ENCODE measurements around the gene ACO2. TPM values are rescaled to one million over a fixed set of nuclear protein-coding genes. Genes with fewer than 3 reads are reported as not detected.

Gene ACO2
- polyA plus RNA-seq, 1 of the 3 experiments (the other 2 are of a cell fraction), result 47.0 TPM

- CTCF ChIA-PET, result no interaction called here
- WGBS (ENCODE audit: low lambda C conversion rate), result no CpG with 5 or more reads among the region's 4 CpGs
Observed at GRCh38 chr22:41488076-41488475, 19.2 kb downstream of the ACO2 start.

GRCh38 chr22:41488596-41489385 is 19.9 kb downstream of the ACO2 start:
- Histone ChIP-seq H3K4me3 (ENCODE audit: low read depth in 2 of 2, low read length in 1 of 2) (no peak overlapping the region), H3K36me3 (replicated peaks in 1 of 2; ENCODE audit: control insufficient read depth in 1 of 2, insufficient read depth in 2 of 2, low read length in 1 of 2) (no peaks in the 10 kb centered on the region), H3K79me2 (ENCODE audit: insufficient read depth) (peaks cover 36% of the 10 kb centered on the region), H3K27ac (ENCODE audit: low read depth in 2 of 2, low read length in 1 of 2) (no peak overlapping the region), H4K20me1 (ENCODE audit: insufficient read depth) (no peaks in the 10 kb centered on the region), H3K4me1 (ENCODE audit: control insufficient read depth in 1 of 2, insufficient read depth in 2 of 2, low read depth in 1 of 2, low read length in 1 of 2) (peaks cover 0 to 5% of the 10 kb centered on the region in 2 experiments; a peak in 2 of 4 replicates), H3K9me3 (no peaks in the 10 kb centered on the region), H2AFZ (ENCODE audit: low read depth) (no peak overlapping the region), H3K4me2 (no peak overlapping the region), H3F3A (replicated peaks; ENCODE audit: insufficient read depth) (no peaks in the 10 kb centered on the region), H3K9me2 (no peaks in the 10 kb centered on the region), H3K27me3 (ENCODE audit: insufficient read depth) (no peaks in the 10 kb centered on the region), H3K9ac (no peak overlapping the region)
- ChIA-PET POLR2A (no interaction called here), CTCF (interaction anchor here (0.9 to 2.0 kb wide), 2 partner anchors 26 to 29 kb away, joined by 3 to 7 read pairs; no protein-coding TSS in a partner anchor)
- WGBS (ENCODE audit: low lambda C conversion rate), result no CpG with 5 or more reads among the region's 3 CpGs
- DNase-seq, result no peak
- TF ChIP-seq ELF1 (IDR thresholded peaks at IDR 0.05) (no peak), POLR2AphosphoS5 (IDR thresholded peaks at IDR 0.05; ENCODE audit: low read depth, low read length) (no peak), EP300 (IDR thresholded peaks at IDR 0.05; ENCODE audit: borderline replicate concordance in 1 of 2, low read depth in 1 of 2, low read length in 1 of 2) (no peak), TAF1 (IDR thresholded peaks at IDR 0.05; ENCODE audit: borderline replicate concordance, low read depth, low read length) (no peak), ZBTB33 (IDR thresholded peaks at IDR 0.05; ENCODE audit: borderline replicate concordance, low read depth) (no peak), SIN3A (IDR thresholded peaks at IDR 0.05; ENCODE audit: borderline replicate concordance, low read depth, low read length) (no peak), YY1 (IDR thresholded peaks at IDR 0.05; ENCODE audit: low read depth) (no peak), NFIC (IDR thresholded peaks at IDR 0.05; ENCODE audit: borderline replicate concordance) (no peak), GATA2 (CRISPR knock-in tag; IDR thresholded peaks at IDR 0.05) (no peak), USF1 (IDR thresholded peaks at IDR 0.05; ENCODE audit: borderline replicate concordance, low read depth) (no peak)

More at GRCh38 chr22:41488076-41488475, 19.2 kb downstream of the ACO2 start:
- no peak overlapping the region for H3K27ac ChIP-seq (ENCODE audit: low read depth in 2 of 2, low read length in 1 of 2)
- H3K79me2 ChIP-seq (ENCODE audit: insufficient read depth), result peaks cover 39% of the 10 kb centered on the region
- no peaks in the 10 kb centered on the region for H3K27me3 ChIP-seq (ENCODE audit: insufficient read depth)
- no peak for DNase-seq
- H3K9me3 ChIP-seq, result no peaks in the 10 kb centered on the region
- H3K4me3 ChIP-seq (ENCODE audit: low read depth in 2 of 2, low read length in 1 of 2), result no peak overlapping the region
- POLR2A ChIA-PET, result no interaction called here
- H3K9ac ChIP-seq, result no peak overlapping the region
- H3K4me1 ChIP-seq (ENCODE audit: control insufficient read depth in 1 of 2, insufficient read depth in 2 of 2, low read depth in 1 of 2, low read length in 1 of 2), result peaks cover 0 to 5% of the 10 kb centered on the region in 2 experiments; a peak in 2 of 4 replicates
- H3K4me2 ChIP-seq, result no peak overlapping the region
- no peaks in the 10 kb centered on the region for H3K9me2 ChIP-seq
- no peak overlapping the region for H2AFZ ChIP-seq (ENCODE audit: low read depth)
- H4K20me1 ChIP-seq (ENCODE audit: insufficient read depth), result no peaks in the 10 kb centered on the region
- no peaks in the 10 kb centered on the region for H3F3A ChIP-seq (replicated peaks; ENCODE audit: insufficient read depth)
- H3K36me3 ChIP-seq (replicated peaks in 1 of 2; ENCODE audit: control insufficient read depth in 1 of 2, insufficient read depth in 2 of 2, low read length in 1 of 2), result no peaks in the 10 kb centered on the region
- TF ChIP-seq MAX (IDR thresholded peaks at IDR 0.05; ENCODE audit: low read depth) (no peak), YY1 (IDR thresholded peaks at IDR 0.05; ENCODE audit: low read depth) (no peak), EP300 (IDR thresholded peaks at IDR 0.05; ENCODE audit: borderline replicate concordance in 1 of 2, low read depth in 1 of 2, low read length in 1 of 2) (no peak), RXRA (IDR thresholded peaks at IDR 0.05; ENCODE audit: borderline replicate concordance, low read depth) (no peak), NRF1 (IDR thresholded peaks at IDR 0.05; ENCODE audit: low read depth, low read length) (no peak), RAD21 (IDR thresholded peaks at IDR 0.05; ENCODE audit: low read length) (no peak), PBX3 (IDR thresholded peaks at IDR 0.05) (no peak), SMC3 (IDR thresholded peaks at IDR 0.05; ENCODE audit: low read depth, low read length) (no peak), ZBTB33 (IDR thresholded peaks at IDR 0.05; ENCODE audit: borderline replicate concordance, low read depth) (no peak), FOSL2 (IDR thresholded peaks at IDR 0.05; ENCODE audit: borderline replicate concordance, low read depth) (no peak)
